IPS-18a (cell line): ENCODE results near the gene PALM3.
A peak's percentile ranks its signal among the peaks of the same experiment; 100 is the strongest.
"Not testable (repeated sequence)": the region's sequence is repeated elsewhere in the genome, so short reads cannot be mapped to it uniquely, and the experiment has no call there.

Experiments used
- H3K27ac ChIP-seq: one replicate; pipeline ENCODE4 v1.5.1; 2013; ENCODE audit warnings: low read length
- H3K27me3 ChIP-seq: one replicate; pipeline ENCODE4 v1.6.1; 2013; ENCODE audit warnings: mild to moderate bottlenecking, low read length; ENCODE audit not compliant: control insufficient read depth, insufficient read depth
- H3K36me3 ChIP-seq: one replicate; pipeline ENCODE4 v1.6.1; 2013; ENCODE audit warnings: low read depth, low read length; ENCODE audit not compliant: control insufficient read depth
- H3K4me1 ChIP-seq: one replicate; pipeline ENCODE4 v1.6.1; 2013; ENCODE audit warnings: low read depth, low read length; ENCODE audit not compliant: control insufficient read depth
- H3K4me3 ChIP-seq: one replicate; pipeline ENCODE4 v1.5.1; 2013; ENCODE audit warnings: low read length
- H3K9ac ChIP-seq: one replicate; pipeline ENCODE4 v1.6.1; 2013; ENCODE audit warnings: mild to moderate bottlenecking, low read length, moderate library complexity
- H3K9me3 ChIP-seq: one replicate; pipeline ENCODE4 v1.6.1; 2013; ENCODE audit warnings: low read depth, low read length; ENCODE audit not compliant: control insufficient read depth

PALM3 gene

DNA sequence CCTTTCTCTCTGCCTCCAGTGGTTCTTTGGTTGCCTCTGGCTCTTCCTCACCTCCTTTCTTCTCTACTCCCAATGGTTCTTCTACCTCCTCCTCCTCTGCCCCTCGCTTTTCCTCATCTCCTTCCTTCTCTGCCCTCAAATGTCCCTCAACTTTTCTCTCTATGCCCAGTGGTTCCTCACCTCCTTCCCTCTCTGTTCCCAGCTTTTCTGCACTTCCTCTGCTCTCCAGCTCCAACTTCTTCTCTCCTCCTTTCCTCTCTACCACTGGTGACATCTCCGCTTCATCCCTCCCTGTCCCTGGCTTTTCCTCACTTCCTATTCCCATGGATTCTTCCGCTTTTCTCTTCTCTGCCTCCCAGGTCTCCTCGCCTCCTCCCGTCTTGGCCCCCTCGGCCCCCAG lies 7.8 kb downstream of the PALM3 start:
- no peak overlapping the region for H3K9ac ChIP-seq
- H3K27me3 ChIP-seq, result peaks cover 13% of the 10 kb centered on the region
- peaks cover 5% of the 10 kb centered on the region for H3K4me1 ChIP-seq
- no peak overlapping the region for H3K27ac ChIP-seq
- H3K4me3 ChIP-seq, result no peak overlapping the region
- no peaks in the 10 kb centered on the region for H3K9me3 ChIP-seq
- H3K36me3 ChIP-seq, result no peaks in the 10 kb centered on the region

GRCh38 chr19:14053500-14053899 lies 8.4 kb downstream of the PALM3 start:
- Histone ChIP-seq H3K27ac (no peak overlapping the region), H3K36me3 (no peaks in the 10 kb centered on the region), H3K27me3 (peaks cover 7% of the 10 kb centered on the region), H3K4me3 (no peak overlapping the region), H3K4me1 (peaks cover 2% of the 10 kb centered on the region), H3K9me3 (no peaks in the 10 kb centered on the region), H3K9ac (no peak overlapping the region)

- H3K9me3 ChIP-seq, result peaks cover 3% of the 10 kb centered on the region
These were observed 8.8 kb downstream of the PALM3 start for GRCh38 chr19:14053032-14053431.

DNA sequence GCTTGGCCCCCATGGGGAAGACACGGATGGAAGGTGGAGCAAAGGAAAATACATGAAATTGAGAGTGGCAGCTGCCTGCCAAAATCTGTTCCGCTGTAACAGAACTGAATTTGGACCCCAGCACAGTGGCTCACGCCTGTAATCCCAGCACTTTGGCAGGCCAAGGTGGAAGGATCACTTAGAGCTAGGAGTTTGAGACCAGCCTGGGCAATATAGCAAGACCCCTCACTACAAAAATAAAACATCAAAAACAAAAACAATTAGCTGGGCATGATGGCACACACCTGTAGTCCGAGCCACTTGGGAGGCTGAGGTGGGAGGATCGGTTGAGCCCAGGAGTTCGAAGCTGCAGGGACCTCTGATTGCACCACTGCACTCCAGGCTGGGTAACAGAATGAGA lies 9.4 kb downstream of the PALM3 start:
- Histone ChIP-seq H3K27ac (no peak overlapping the region), H3K27me3 (no peaks in the 10 kb centered on the region), H3K36me3 (no peaks in the 10 kb centered on the region), H3K4me3 (no peak overlapping the region), H3K9me3 (peaks cover 3% of the 10 kb centered on the region), H3K4me1 (no peaks in the 10 kb centered on the region), H3K9ac (no peak overlapping the region)

More at GRCh38 chr19:14053032-14053431, 8.8 kb downstream of the PALM3 start:
- Histone ChIP-seq H3K27ac (no peak overlapping the region), H3K27me3 (peaks cover 3% of the 10 kb centered on the region), H3K36me3 (no peaks in the 10 kb centered on the region), H3K4me3 (no peak overlapping the region), H3K9ac (no peak overlapping the region), H3K4me1 (no peaks in the 10 kb centered on the region)

GRCh38 chr19:14051980-14052379 lies 9.9 kb downstream of the PALM3 start:
- Histone ChIP-seq H3K9ac (no peak overlapping the region), H3K9me3 (peaks cover 3% of the 10 kb centered on the region), H3K4me1 (no peaks in the 10 kb centered on the region), H3K27ac (no peak overlapping the region), H3K4me3 (no peak overlapping the region), H3K36me3 (no peaks in the 10 kb centered on the region), H3K27me3 (no peaks in the 10 kb centered on the region)

GRCh38 chr19:14050961-14051360 lies 10.9 kb downstream of the PALM3 start:
- not testable (repeated sequence) for H3K9me3 ChIP-seq, H3K27ac ChIP-seq, H3K4me1 ChIP-seq, H3K9ac ChIP-seq, H3K36me3 ChIP-seq, H3K4me3 ChIP-seq, H3K27me3 ChIP-seq

GRCh38 chr19:14050512-14050911 lies 11.4 kb downstream of the PALM3 start:
- Histone ChIP-seq H3K4me3 (no peak overlapping the region), H3K27ac (no peak overlapping the region), H3K9ac (no peak overlapping the region), H3K36me3 (no peaks in the 10 kb centered on the region), H3K4me1 (no peaks in the 10 kb centered on the region), H3K27me3 (no peaks in the 10 kb centered on the region), H3K9me3 (peaks cover 3% of the 10 kb centered on the region)

- H3K4me3 ChIP-seq, result no peak overlapping the region
- no peak overlapping the region for H3K9ac ChIP-seq
- no peaks in the 10 kb centered on the region for H3K36me3 ChIP-seq
- H3K9me3 ChIP-seq, result peaks cover 3% of the 10 kb centered on the region
- no peaks in the 10 kb centered on the region for H3K27me3 ChIP-seq
- no peak overlapping the region for H3K27ac ChIP-seq
- no peaks in the 10 kb centered on the region for H3K4me1 ChIP-seq
These were observed 13.3 kb downstream of the PALM3 start for GRCh38 chr19:14048443-14049153.

DNA sequence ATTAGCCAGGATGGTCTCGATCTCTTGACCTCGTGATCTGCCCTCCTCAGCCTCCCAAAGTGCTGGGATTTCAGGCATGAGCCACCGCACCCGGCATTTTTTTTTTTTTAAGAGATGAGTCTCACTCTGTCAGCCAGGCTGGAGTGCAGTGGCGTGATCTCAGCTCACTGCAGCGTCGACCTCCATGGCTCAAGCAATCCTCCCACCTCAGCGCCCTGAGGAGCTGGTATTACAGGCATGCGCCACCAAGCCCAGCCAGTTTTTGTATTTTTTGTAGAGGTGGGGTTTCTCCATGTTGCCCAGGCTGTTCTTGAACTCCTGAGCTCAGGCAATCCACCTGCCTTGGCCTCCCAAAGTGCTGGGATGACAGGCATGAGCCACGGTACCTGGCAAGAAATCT lies 14.0 kb downstream of the PALM3 start:
- H3K4me1 ChIP-seq, H3K27me3 ChIP-seq, H3K27ac ChIP-seq, H3K4me3 ChIP-seq, H3K36me3 ChIP-seq, H3K9me3 ChIP-seq, H3K9ac ChIP-seq: not testable (repeated sequence)

DNA sequence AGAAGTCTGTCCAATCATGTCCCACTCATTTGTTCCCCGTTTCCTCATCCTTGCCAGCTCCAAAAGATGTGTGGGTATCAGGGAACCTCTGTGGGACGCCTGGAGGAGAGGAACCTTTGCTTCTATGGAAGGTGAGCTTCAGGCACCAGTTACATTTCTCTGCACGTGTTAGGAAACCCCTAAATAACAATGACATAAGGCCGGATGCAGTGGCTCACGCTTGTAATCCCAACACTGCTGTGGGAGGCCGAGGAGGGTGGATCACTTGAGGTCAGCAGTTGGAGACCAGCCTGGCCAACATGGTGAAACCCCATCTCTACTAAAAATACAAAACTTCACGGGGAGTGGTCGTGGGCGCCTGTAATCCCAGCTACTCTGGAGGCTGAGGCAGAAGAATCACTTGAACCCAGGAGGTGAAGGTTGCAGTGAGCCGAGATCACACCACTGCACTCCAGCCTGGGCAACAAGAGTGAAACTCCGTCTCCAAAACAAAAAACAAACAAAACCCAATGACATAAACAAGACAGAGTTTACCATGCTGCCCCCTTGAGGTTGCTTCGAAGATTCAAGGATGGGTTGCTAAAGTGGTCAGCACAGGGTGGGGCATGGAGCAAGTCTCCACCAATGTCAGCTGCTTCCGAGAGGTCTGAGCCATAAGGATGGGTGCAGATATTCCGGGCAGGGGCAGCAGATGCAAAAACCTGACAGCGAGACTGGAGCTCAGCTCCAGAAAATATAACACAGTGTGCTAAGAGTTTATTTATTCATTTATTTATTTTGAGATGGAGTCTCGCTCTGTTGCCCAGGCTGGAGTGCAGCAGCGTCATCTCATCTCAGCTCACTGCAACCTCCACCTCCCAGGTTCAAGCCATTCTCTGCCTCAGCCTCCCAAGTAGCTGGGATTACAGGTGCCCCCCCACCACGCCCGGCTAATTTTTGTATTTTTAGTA lies 18.9 kb downstream of the PALM3 start:
- H3K9me3 ChIP-seq, H3K4me1 ChIP-seq, H3K27me3 ChIP-seq, H3K36me3 ChIP-seq, H3K4me3 ChIP-seq: not testable (repeated sequence)
- Histone ChIP-seq H3K9ac (peak overlapping the region; percentile 62), H3K27ac (peak overlapping the region; percentile 76)

DNA sequence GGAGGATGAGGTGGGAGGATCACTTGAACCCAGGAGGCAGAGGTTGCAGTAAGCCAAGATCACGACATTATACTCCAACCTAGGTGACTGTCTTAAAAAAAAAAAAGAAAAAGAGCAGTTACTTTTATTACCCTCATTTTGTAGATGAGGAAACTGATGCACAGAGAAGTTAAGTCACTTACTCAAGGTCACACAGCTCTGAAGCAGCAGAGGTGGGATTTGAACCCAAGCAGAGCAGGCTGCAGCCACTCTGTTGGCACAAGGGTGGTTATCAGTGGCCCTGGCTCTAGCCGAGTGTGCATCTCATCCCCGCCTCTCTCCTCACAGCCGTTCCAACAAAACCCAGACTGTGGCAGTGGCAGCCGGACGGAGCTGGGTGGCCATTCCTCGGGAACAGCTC lies 22.7 kb downstream of the PALM3 start:
- Histone ChIP-seq H3K9ac (no peak overlapping the region), H3K4me3 (no peak overlapping the region), H3K27ac (no peak overlapping the region), H3K4me1 (no peaks in the 10 kb centered on the region), H3K27me3 (no peaks in the 10 kb centered on the region), H3K9me3 (no peaks in the 10 kb centered on the region), H3K36me3 (no peaks in the 10 kb centered on the region)
